GM12873 (cell line): Measurements from ENCODE around the gene TPK1.

Experiments used
- TF ChIP-seq, protein P1 (sequence below): IDR thresholded peaks from 2 replicates; pipeline ENCODE4 v1.5.1; 2012; ENCODE audit warnings: low read depth, mild to moderate bottlenecking, moderate library complexity, low read length, control low read depth; ENCODE audit not compliant: insufficient read depth; ENCODE audit errors: missing control alignments

The TPK1 gene

DNA sequence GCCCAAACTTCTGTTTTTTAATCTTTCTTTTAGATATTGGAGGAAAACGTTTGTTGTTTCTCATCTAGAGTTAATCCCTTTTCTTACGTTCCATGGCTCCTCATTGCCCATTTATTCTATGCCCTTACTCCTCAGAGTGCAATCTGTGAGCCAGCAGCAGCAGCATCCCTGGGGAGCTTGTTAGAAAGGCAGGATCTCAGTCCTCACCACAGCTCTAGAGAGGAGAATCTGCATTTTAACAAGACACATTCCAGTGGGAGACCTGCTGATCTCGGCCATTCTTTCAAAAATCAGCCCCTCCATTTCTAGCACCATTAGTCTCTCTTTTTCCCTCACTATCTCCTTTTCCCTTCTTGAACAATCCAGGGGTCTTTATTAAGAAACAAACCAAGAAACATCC lies 348.0 kb downstream of the TPK1 start:
- TF ChIP-seq, protein P1, sequence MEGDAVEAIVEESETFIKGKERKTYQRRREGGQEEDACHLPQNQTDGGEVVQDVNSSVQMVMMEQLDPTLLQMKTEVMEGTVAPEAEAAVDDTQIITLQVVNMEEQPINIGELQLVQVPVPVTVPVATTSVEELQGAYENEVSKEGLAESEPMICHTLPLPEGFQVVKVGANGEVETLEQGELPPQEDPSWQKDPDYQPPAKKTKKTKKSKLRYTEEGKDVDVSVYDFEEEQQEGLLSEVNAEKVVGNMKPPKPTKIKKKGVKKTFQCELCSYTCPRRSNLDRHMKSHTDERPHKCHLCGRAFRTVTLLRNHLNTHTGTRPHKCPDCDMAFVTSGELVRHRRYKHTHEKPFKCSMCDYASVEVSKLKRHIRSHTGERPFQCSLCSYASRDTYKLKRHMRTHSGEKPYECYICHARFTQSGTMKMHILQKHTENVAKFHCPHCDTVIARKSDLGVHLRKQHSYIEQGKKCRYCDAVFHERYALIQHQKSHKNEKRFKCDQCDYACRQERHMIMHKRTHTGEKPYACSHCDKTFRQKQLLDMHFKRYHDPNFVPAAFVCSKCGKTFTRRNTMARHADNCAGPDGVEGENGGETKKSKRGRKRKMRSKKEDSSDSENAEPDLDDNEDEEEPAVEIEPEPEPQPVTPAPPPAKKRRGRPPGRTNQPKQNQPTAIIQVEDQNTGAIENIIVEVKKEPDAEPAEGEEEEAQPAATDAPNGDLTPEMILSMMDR = no peak

- TF ChIP-seq, protein P1 = no peak
Observed at GRCh38 chr7:144484445-144484844, 351.4 kb downstream of the TPK1 start.

- TF ChIP-seq, protein P1 = no peak
Observed at GRCh38 chr7:144483189-144483588, 352.7 kb downstream of the TPK1 start.

DNA sequence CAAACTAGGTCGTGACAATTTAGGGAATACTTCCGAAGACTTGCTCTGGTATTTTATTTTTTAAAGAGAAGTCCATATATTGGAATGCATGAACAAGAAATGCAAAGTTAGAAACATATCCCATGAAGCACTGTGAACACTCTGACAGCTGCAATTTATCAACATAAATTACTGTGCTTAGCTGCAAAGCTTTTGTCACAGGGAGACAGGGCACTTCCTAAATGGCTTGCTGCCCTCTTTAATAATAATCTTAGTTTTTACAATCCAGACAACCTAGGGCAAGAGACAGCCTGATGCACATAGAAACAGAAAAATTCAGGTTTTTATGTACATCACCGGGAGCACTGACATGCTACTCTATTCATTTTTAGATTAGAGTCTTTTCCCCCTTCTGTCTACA lies 354.0 kb downstream of the TPK1 start:
- TF ChIP-seq, protein P1 = no peak

- TF ChIP-seq, protein P1 = no peak
Observed at GRCh38 chr7:144477348-144477747, 358.5 kb downstream of the TPK1 start.

DNA sequence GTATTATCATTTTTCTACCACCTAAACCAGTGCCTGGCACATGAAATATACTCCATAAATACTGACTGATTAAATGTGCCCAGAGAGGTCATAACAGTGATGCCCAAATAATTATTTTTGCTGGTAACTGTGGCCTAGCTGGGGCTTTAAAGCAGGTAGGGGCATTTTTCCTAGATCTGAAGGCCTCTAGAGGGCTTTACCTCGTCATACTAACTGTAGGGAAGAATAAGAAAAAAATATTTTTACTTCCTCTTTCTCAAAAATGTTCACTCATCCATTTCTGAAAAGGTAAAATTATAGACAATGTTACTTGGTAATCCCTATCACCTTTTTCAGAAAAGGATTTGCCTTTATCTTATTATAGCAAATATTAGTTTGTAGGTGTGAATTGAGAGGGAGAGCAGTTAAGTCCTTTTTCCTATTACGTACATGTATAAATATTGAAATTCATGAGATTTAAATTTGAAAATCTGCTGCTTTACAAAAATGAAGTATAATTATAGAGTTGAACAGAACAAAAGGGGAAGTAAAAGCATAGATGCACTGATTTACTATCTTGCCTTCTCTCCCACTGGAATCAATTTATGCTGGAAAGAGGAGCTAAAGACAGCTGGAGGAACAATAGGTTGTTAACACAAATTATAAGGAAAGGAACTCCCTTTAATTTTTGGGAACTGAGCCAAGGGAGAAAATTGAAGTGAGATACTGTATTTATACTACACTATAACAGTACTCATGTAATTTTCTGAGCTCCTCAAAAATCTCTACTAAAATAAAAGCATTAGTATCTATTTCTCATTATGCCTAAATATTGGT lies 360.8 kb downstream of the TPK1 start:
- TF ChIP-seq, protein P1 = no peak

- TF ChIP-seq, protein P1 = no peak
Observed at GRCh38 chr7:144474363-144474762, 361.5 kb downstream of the TPK1 start.
